GM13977 (cell line): ENCODE data around the gene ZNF148.

Experiments
- DNase-seq: peaks from one replicate; pipeline ENCODE4 v3.0.0; 2012; ENCODE audit warnings: low spot score
- CTCF ChIP-seq: IDR thresholded peaks from 2 replicates; pipeline ENCODE4 v1.5.1; 2012; ENCODE audit warnings: mild to moderate bottlenecking, control low read depth; ENCODE audit not compliant: insufficient read depth; ENCODE audit errors: extremely low read depth, missing control alignments
- in situ Hi-C: fragments of 300-500 bp; cut with MboI; formaldehyde crosslinking; loops from one replicate; pipeline ENCODE4 v1.12.0; 2022; ENCODE audit warnings: low sequenced_read_pairs, low pct_unique_long_range_greater_than_20kb, mixed read lengths, inconsistent platforms; ENCODE audit not compliant: unreplicated experiment

Gene ZNF148

GRCh38 chr3:125386811-125387210, 11.7 kb upstream of the ZNF148 start:
- DNase-seq, result no peak
- in situ Hi-C loops, result no loop called here
- TF ChIP-seq CTCF, result no peak

- no peak for TF ChIP-seq CTCF
- in situ Hi-C loops, result no loop called here
- no peak for DNase-seq
These were observed 8.6 kb upstream of the ZNF148 start for GRCh38 chr3:125383744-125384143.

GRCh38 chr3:125382298-125382697, 7.2 kb upstream of the ZNF148 start:
- in situ Hi-C loops, result no loop called here
- no peak for TF ChIP-seq CTCF
- no peak for DNase-seq

GRCh38 chr3:125381743-125382142, 6.6 kb upstream of the ZNF148 start:
- no peak for DNase-seq
- no peak for TF ChIP-seq CTCF
- in situ Hi-C loops, result no loop called here

GRCh38 chr3:125381314-125381713, 6.2 kb upstream of the ZNF148 start:
- TF ChIP-seq CTCF, result no peak
- in situ Hi-C loops, result no loop called here
- DNase-seq, result no peak

- in situ Hi-C loops, result no loop called here
- no peak for TF ChIP-seq CTCF
- DNase-seq, result no peak
These were observed 4.4 kb upstream of the ZNF148 start for GRCh38 chr3:125379483-125379882.

GRCh38 chr3:125378762-125379161, 3.6 kb upstream of the ZNF148 start:
- no peak for TF ChIP-seq CTCF
- in situ Hi-C loops, result no loop called here
- DNase-seq, result no peak
